Astrocyte of the spinal cord (primary cell): ENCODE data around the gene SLC9A7.
A peak's percentile ranks its signal among the peaks of the same experiment; 100 is the strongest.

ENCODE experiments used
- DNase-seq: peaks from one replicate; pipeline ENCODE4 v3.0.0; 2011; ENCODE audit warnings: low read depth, low spot score
- H3K4me3 ChIP-seq: 2 replicates; pipeline ENCODE4 v1.5.1; 2011; ENCODE audit warnings: low read depth, mild to moderate bottlenecking, low read length, moderate library complexity
- CTCF ChIP-seq: IDR thresholded peaks from 2 replicates; pipeline ENCODE4 v1.5.1; 2012; ENCODE audit warnings: low read depth, mild to moderate bottlenecking, low read length, inconsistent platforms
- in situ Hi-C: cut with HindIII; loops from 2 replicates; pipeline ENCODE4 v1.10.0; 2017; ENCODE audit warnings: low sequenced_read_pairs

Gene SLC9A7

DNA sequence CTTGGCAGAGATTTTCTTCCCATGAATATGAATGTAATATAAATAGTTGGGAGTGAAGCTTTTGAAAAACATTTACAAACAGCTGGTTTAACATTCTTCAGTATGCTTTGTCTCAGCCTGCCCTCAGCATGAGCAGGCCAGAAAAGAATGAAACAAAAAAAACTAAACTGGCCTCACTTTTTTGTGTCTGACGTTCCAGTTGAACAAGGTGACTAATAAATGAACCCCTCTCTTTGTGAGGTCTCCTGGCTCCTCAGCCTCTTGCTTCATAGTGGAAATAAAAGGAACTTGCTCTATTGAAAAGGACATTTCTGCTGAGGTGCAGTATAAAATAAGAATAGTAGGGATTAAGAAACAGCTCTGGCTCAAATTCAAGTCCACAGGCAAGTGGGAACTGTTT, 176.0 kb downstream of the SLC9A7 start:
- TF ChIP-seq CTCF: no peak
- peak; percentile 89 for DNase-seq
- in situ Hi-C loops: no loop called here
- no peak overlapping the region for H3K4me3 ChIP-seq

GRCh38 chrX:46582325-46582724, 176.6 kb downstream of the SLC9A7 start:
- H3K4me3 ChIP-seq: no peak overlapping the region
- in situ Hi-C loops: no loop called here
- DNase-seq: peak; percentile 25
- no peak for TF ChIP-seq CTCF

DNA sequence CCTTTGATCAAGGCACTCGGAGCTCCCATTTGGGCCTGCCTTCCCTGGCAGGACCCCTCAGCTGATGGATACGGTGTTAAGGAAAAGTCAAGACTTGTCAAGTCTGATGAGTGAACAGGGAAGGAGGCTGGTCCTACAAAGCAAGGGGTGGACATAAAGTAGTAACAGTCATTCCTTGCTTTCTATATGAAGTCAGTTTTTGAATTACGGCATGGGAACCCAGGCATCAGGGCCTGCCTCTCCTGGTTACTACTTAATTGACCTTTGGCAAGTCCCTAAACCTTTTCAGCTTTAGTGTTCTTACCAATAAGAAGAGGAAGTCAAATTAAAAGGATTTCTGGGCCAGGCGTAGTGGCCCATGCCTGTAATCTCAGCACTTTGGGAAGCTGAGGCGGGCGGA, 178.3 kb downstream of the SLC9A7 start:
- in situ Hi-C loops: no loop called here
- no peak for TF ChIP-seq CTCF
- DNase-seq: no peak
- H3K4me3 ChIP-seq: no peak overlapping the region

GRCh38 chrX:46579250-46579649, 179.7 kb downstream of the SLC9A7 start:
- no peak for DNase-seq
- no peak for TF ChIP-seq CTCF
- no peak overlapping the region for H3K4me3 ChIP-seq
- in situ Hi-C loops: no loop called here

GRCh38 chrX:46577221-46578005, 181.5 kb downstream of the SLC9A7 start:
- no peak for TF ChIP-seq CTCF
- DNase-seq: no peak
- in situ Hi-C loops: no loop called here
- H3K4me3 ChIP-seq: no peak overlapping the region

GRCh38 chrX:46576458-46576857, 182.5 kb downstream of the SLC9A7 start:
- no peak overlapping the region for H3K4me3 ChIP-seq
- in situ Hi-C loops: no loop called here
- no peak for TF ChIP-seq CTCF
- DNase-seq: no peak
